Measurements from ENCODE around the gene VTI1A.

VTI1A gene

GRCh38 chr10:112509558-112510291 is 62.7 kb downstream of the VTI1A start:
- Histone ChIP-seq H3F3A (ENCODE audit: insufficient read depth, low read length) (no peaks in the 10 kb centered on the region), H3K4me2 (ENCODE audit: low read depth, low read length) (no peak overlapping the region), H4K20me1 (ENCODE audit: insufficient read depth, low read length) (no peaks in the 10 kb centered on the region; the same call in 1 of the 2 replicates), H3K27ac (ENCODE audit: low read length) (no peak overlapping the region), H3K9me2 (replicated peaks; ENCODE audit: insufficient read depth, low read length) (no peaks in the 10 kb centered on the region), H3K9me3 (replicated peaks; ENCODE audit: insufficient read depth, low read length) (no peaks in the 10 kb centered on the region), H3K4me3 (ENCODE audit: low read length) (no peak overlapping the region), H3K79me2 (ENCODE audit: low read length) (no peaks in the 10 kb centered on the region), H3K9ac (ENCODE audit: low read length) (no peak overlapping the region), H3K27me3 (replicated peaks; ENCODE audit: insufficient read depth, low read length) (no peaks in the 10 kb centered on the region), H2AFZ (ENCODE audit: low read length) (no peak overlapping the region), H3K36me3 (replicated peaks; ENCODE audit: insufficient read depth, low read length) (no peaks in the 10 kb centered on the region), H3K4me1 (ENCODE audit: low read length) (no peaks in the 10 kb centered on the region)
- TF ChIP-seq EZH2 (optimal IDR thresholded peaks at IDR 0.05; ENCODE audit: low read depth, low read length), result no peak
- TF ChIP-seq EZH2phosphoT487 (IDR thresholded peaks at IDR 0.05; ENCODE audit: low read length), result no peak
- no peak for DNase-seq

- TF ChIP-seq EZH2phosphoT487 (IDR thresholded peaks at IDR 0.05; ENCODE audit: low read length), result no peak
- no peak for TF ChIP-seq EZH2 (optimal IDR thresholded peaks at IDR 0.05; ENCODE audit: low read depth, low read length)
- TF ChIP-seq, protein P1, sequence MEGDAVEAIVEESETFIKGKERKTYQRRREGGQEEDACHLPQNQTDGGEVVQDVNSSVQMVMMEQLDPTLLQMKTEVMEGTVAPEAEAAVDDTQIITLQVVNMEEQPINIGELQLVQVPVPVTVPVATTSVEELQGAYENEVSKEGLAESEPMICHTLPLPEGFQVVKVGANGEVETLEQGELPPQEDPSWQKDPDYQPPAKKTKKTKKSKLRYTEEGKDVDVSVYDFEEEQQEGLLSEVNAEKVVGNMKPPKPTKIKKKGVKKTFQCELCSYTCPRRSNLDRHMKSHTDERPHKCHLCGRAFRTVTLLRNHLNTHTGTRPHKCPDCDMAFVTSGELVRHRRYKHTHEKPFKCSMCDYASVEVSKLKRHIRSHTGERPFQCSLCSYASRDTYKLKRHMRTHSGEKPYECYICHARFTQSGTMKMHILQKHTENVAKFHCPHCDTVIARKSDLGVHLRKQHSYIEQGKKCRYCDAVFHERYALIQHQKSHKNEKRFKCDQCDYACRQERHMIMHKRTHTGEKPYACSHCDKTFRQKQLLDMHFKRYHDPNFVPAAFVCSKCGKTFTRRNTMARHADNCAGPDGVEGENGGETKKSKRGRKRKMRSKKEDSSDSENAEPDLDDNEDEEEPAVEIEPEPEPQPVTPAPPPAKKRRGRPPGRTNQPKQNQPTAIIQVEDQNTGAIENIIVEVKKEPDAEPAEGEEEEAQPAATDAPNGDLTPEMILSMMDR (IDR thresholded peaks at IDR 0.05; ENCODE audit: low read length), result no peak
- Histone ChIP-seq H3K4me2 (ENCODE audit: low read depth, low read length) (no peak overlapping the region), H3K27ac (ENCODE audit: low read length) (no peak overlapping the region), H2AFZ (ENCODE audit: low read length) (no peak overlapping the region), H3K9me3 (replicated peaks; ENCODE audit: insufficient read depth, low read length) (no peaks in the 10 kb centered on the region), H3K9ac (ENCODE audit: low read length) (no peak overlapping the region), H3K9me2 (replicated peaks; ENCODE audit: insufficient read depth, low read length) (no peaks in the 10 kb centered on the region), H3K36me3 (replicated peaks; ENCODE audit: insufficient read depth, low read length) (no peaks in the 10 kb centered on the region), H3K79me2 (ENCODE audit: low read length) (no peaks in the 10 kb centered on the region), H3F3A (ENCODE audit: insufficient read depth, low read length) (no peaks in the 10 kb centered on the region), H4K20me1 (ENCODE audit: insufficient read depth, low read length) (no peaks in the 10 kb centered on the region; the same call in 1 of the 2 replicates), H3K27me3 (replicated peaks; ENCODE audit: insufficient read depth, low read length) (no peaks in the 10 kb centered on the region), H3K4me3 (ENCODE audit: low read length) (no peak overlapping the region), H3K4me1 (ENCODE audit: low read length) (no peaks in the 10 kb centered on the region)
- no peak for DNase-seq
These were observed 63.4 kb downstream of the VTI1A start for GRCh38 chr10:112510384-112510783.

DNA sequence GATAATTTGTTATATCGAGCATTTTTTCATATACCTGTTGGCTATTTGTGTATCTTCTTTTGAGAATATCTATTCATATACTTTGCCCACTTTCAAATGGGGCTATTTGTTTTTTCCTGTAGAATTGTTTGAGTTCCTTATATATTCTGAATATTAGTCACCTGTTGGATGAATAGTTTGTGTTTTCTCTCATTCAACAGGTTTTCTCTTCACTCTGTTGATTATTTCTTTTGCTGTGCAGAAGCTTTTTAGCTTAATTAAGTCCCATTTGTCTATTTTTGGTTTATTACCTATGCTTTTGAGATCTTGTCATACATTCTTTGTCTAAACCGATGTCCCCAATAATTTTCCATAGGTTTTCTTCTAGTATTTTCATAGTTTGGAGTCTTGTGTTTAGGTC is 65.3 kb downstream of the VTI1A start:
- H3K9ac ChIP-seq (ENCODE audit: low read length), result no peak overlapping the region
- H3F3A ChIP-seq (ENCODE audit: insufficient read depth, low read length), result no peaks in the 10 kb centered on the region
- H3K4me2 ChIP-seq (ENCODE audit: low read depth, low read length), result no peak overlapping the region
- DNase-seq, result no peak
- no peaks in the 10 kb centered on the region for H3K9me3 ChIP-seq (replicated peaks; ENCODE audit: insufficient read depth, low read length)
- TF ChIP-seq, protein P1 (IDR thresholded peaks at IDR 0.05; ENCODE audit: low read length), result no peak
- TF ChIP-seq EZH2phosphoT487 (IDR thresholded peaks at IDR 0.05; ENCODE audit: low read length) (no peak), EZH2 (optimal IDR thresholded peaks at IDR 0.05; ENCODE audit: low read depth, low read length) (no peak)
- no peaks in the 10 kb centered on the region for H3K36me3 ChIP-seq (replicated peaks; ENCODE audit: insufficient read depth, low read length)
- no peaks in the 10 kb centered on the region for H3K9me2 ChIP-seq (replicated peaks; ENCODE audit: insufficient read depth, low read length)
- no peaks in the 10 kb centered on the region for H3K79me2 ChIP-seq (ENCODE audit: low read length)
- H3K4me1 ChIP-seq (ENCODE audit: low read length), result no peaks in the 10 kb centered on the region
- H4K20me1 ChIP-seq (ENCODE audit: insufficient read depth, low read length), result no peaks in the 10 kb centered on the region; the same call in 1 of the 2 replicates
- no peak overlapping the region for H3K4me3 ChIP-seq (ENCODE audit: low read length)
- no peak overlapping the region for H3K27ac ChIP-seq (ENCODE audit: low read length)
- H3K27me3 ChIP-seq (replicated peaks; ENCODE audit: insufficient read depth, low read length), result no peaks in the 10 kb centered on the region
- no peak overlapping the region for H2AFZ ChIP-seq (ENCODE audit: low read length)

DNA sequence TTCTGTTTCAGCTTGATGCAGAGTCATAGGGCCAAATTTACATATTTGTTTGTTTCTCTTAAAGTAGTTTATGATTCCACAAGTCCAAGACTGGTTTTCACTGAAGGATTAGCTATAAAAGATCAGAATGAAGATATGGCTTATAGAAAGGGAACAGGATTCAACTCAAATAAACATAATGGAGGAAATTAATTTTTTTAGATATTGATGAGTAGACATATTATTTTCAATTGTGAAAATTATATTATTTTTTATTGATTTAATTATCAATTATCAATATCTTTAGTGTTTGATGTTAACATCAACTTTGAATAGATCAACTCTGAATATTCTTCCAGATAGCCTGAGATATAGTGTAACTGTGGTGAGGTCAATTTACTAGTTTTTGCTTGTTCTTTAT is 68.1 kb downstream of the VTI1A start:
- no peak overlapping the region for H3K9ac ChIP-seq (ENCODE audit: low read length)
- no peaks in the 10 kb centered on the region for H3K4me1 ChIP-seq (ENCODE audit: low read length)
- no peaks in the 10 kb centered on the region; the same call in 1 of the 2 replicates for H4K20me1 ChIP-seq (ENCODE audit: insufficient read depth, low read length)
- no peaks in the 10 kb centered on the region for H3K27me3 ChIP-seq (replicated peaks; ENCODE audit: insufficient read depth, low read length)
- no peaks in the 10 kb centered on the region for H3K79me2 ChIP-seq (ENCODE audit: low read length)
- H3K9me2 ChIP-seq (replicated peaks; ENCODE audit: insufficient read depth, low read length), result no peaks in the 10 kb centered on the region
- no peaks in the 10 kb centered on the region for H3K9me3 ChIP-seq (replicated peaks; ENCODE audit: insufficient read depth, low read length)
- no peaks in the 10 kb centered on the region for H3K36me3 ChIP-seq (replicated peaks; ENCODE audit: insufficient read depth, low read length)
- TF ChIP-seq EZH2 (optimal IDR thresholded peaks at IDR 0.05; ENCODE audit: low read depth, low read length), result no peak
- no peak for TF ChIP-seq EZH2phosphoT487 (IDR thresholded peaks at IDR 0.05; ENCODE audit: low read length)
- TF ChIP-seq, protein P1 (IDR thresholded peaks at IDR 0.05; ENCODE audit: low read length), result no peak
- H3F3A ChIP-seq (ENCODE audit: insufficient read depth, low read length), result no peaks in the 10 kb centered on the region
- no peak for DNase-seq
- no peak overlapping the region for H2AFZ ChIP-seq (ENCODE audit: low read length)
- H3K4me2 ChIP-seq (ENCODE audit: low read depth, low read length), result no peak overlapping the region
- no peak overlapping the region for H3K4me3 ChIP-seq (ENCODE audit: low read length)
- H3K27ac ChIP-seq (ENCODE audit: low read length), result no peak overlapping the region
